IgD-negative memory B cell (primary cell): ENCODE data around the gene PTGER1. TPM values are rescaled to one million over a fixed set of nuclear protein-coding genes. Genes with fewer than 3 reads are reported as not detected.
A peak's percentile ranks its signal among the peaks of the same experiment; 100 is the strongest.
"Not testable (repeated sequence)": the region's sequence is repeated elsewhere in the genome, so short reads cannot be mapped to it uniquely, and the experiment has no call there.

ENCODE experiments used
- H3K27ac Mint-ChIP-seq, 3 donors: one replicate each; pipeline ENCODE4 v1.8.0; 2020 to 2022; ENCODE audit warnings: mild to moderate bottlenecking in 3 of 3, mixed read lengths in 3 of 3, moderate library complexity in 1 of 3
- H3K27me3 Mint-ChIP-seq: one replicate; pipeline ENCODE4 v1.8.0; 2021; ENCODE audit warnings: mixed read lengths
- H3K36me3 Mint-ChIP-seq: one replicate; pipeline ENCODE4 v1.8.0; 2020; ENCODE audit warnings: mild to moderate bottlenecking, mixed read lengths
- H3K4me1 Mint-ChIP-seq, 3 donors: one replicate each; pipeline ENCODE4 v1.8.0; 2020 to 2022; ENCODE audit warnings: mixed read lengths in 3 of 3, mild to moderate bottlenecking in 1 of 3
- H3K4me3 Mint-ChIP-seq, 4 donors: one replicate each; pipeline ENCODE4 v1.8.0; 2020 to 2022; ENCODE audit warnings: mild to moderate bottlenecking in 4 of 4, mixed read lengths in 4 of 4, moderate library complexity in 3 of 4
- H3K9me3 Mint-ChIP-seq, 3 donors: one replicate each; pipeline ENCODE4 v1.8.0; 2020 to 2021; ENCODE audit warnings: mixed read lengths in 3 of 3, mild to moderate bottlenecking in 1 of 3
- polyA plus RNA-seq: library from polyadenylated mRNA; unstranded; fragments of 300-500 nt; fragmentation: Illumina TruSeq; gene quantifications from one replicate; pipeline ENCODE4 v1.2.3, GENCODE V29; 2021

PTGER1 gene
- polyA plus RNA-seq, 1 donor from 2014 or later, result not detected

DNA sequence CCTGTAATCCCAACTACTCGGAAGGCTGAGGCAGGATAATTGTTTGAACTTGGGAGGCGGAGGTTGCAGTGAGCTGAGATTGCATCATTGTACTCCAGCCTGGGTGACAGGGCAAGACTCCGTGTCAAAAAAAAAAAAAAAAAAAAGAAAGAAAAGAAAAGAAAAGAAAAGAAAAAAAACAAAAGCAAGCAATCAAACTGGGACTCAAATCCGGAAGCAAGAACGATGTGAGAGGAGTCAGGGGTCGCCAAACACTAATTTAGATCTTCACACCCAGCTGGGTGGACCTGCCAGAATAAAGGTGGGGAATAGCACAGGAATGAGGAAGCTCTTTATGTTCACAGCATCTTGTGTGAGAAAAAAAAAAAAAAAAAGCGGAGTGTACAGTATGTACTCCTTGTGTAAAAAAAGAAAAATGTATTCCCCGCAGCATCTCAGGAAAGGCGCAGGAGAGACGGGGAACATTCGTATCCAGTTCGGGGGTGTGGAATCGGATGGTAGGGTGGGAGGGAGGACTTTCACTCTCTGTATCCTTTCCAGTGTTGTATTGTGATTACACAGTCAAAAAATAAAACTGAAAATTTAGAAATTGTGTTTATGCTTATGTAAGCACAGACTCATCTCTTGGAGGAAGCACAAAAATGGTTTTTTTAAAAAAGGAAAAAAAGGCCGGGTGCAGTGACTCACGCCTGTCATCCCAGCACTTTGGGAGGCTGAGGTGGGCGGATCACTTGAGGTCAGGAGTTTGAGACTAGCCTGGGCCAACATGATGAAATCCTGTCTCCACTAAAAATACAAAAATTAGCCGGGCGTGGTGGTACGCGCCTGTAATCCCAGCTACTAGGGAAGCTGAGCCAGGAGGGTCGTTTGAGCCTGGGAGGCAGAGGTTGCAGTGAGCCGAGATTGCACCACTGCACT, 35.4 kb upstream of the PTGER1 start:
- H3K4me3 Mint-ChIP-seq, result no peak overlapping the region
- peak overlapping the region in 1 of 3 donors; percentile 35 for H3K27ac Mint-ChIP-seq
- H3K27me3 Mint-ChIP-seq, result no peaks in the 10 kb centered on the region
- H3K36me3 Mint-ChIP-seq, result no peaks in the 10 kb centered on the region
- no peaks in the 10 kb centered on the region for H3K9me3 Mint-ChIP-seq
- peaks cover 8 to 14% (median 9%) of the 10 kb centered on the region in 3 donors for H3K4me1 Mint-ChIP-seq

- Mint-ChIP-seq H3K9me3 (no peaks in the 10 kb centered on the region), H3K4me3 (no peak overlapping the region), H3K36me3 (no peaks in the 10 kb centered on the region), H3K4me1 (peaks cover 0 to 7% (median 6%) of the 10 kb centered on the region in 3 donors), H3K27ac (no peak overlapping the region), H3K27me3 (peaks cover 2% of the 10 kb centered on the region)
Measured at GRCh38 chr19:14507704-14508542, 32.8 kb upstream of the PTGER1 start.

- Mint-ChIP-seq H3K4me3 (peak overlapping the region in 1 of 4 donors; percentile 76), H3K4me1 (peaks cover 0 to 7% (median 6%) of the 10 kb centered on the region in 3 donors), H3K36me3 (no peaks in the 10 kb centered on the region), H3K27me3 (peaks cover 2% of the 10 kb centered on the region), H3K27ac (peak overlapping the region in 2 of 3 donors; percentile 31 to 51), H3K9me3 (no peaks in the 10 kb centered on the region)
Measured at GRCh38 chr19:14505488-14506239, 30.5 kb upstream of the PTGER1 start.

- H3K4me1 Mint-ChIP-seq, result not testable (repeated sequence)
Measured at GRCh38 chr19:14504575-14504974, 29.4 kb upstream of the PTGER1 start.

DNA sequence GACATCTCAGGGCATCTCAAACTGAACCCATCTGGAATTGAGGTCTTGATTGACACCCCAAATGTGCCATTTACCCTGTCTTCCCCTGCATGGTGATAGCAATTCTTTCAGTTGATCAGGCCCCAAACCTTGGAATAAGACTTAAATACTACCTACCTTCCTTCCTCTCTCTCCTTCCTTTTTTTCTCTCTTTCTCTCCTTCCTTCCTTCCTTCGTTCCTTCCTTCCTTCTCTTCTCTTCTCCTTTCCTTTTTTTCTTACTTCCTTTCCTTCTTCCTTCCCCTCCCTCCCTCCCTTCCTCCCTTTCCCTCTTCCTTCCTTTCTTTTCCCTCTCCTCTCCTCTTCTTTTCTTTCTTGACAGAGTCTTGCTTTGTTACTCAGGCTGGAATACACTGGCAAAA, 28.1 kb upstream of the PTGER1 start:
- Mint-ChIP-seq H3K4me3 (peak overlapping the region in 1 of 4 donors; percentile 3), H3K27me3 (peaks cover 2% of the 10 kb centered on the region), H3K36me3 (no peaks in the 10 kb centered on the region), H3K4me1 (peaks cover 0 to 7% (median 6%) of the 10 kb centered on the region in 3 donors), H3K27ac (no peak overlapping the region), H3K9me3 (no peaks in the 10 kb centered on the region)

More at GRCh38 chr19:14504575-14504974, 29.4 kb upstream of the PTGER1 start:
- not testable (repeated sequence) for H3K4me3 Mint-ChIP-seq, H3K27ac Mint-ChIP-seq, H3K9me3 Mint-ChIP-seq, H3K36me3 Mint-ChIP-seq, H3K27me3 Mint-ChIP-seq

GRCh38 chr19:14502334-14503092, 27.4 kb upstream of the PTGER1 start:
- Mint-ChIP-seq H3K27ac (no peak overlapping the region), H3K4me1 (peaks cover 0 to 8% (median 6%) of the 10 kb centered on the region in 3 donors), H3K36me3 (no peaks in the 10 kb centered on the region), H3K4me3 (no peak overlapping the region), H3K27me3 (peaks cover 2% of the 10 kb centered on the region), H3K9me3 (no peaks in the 10 kb centered on the region)

DNA sequence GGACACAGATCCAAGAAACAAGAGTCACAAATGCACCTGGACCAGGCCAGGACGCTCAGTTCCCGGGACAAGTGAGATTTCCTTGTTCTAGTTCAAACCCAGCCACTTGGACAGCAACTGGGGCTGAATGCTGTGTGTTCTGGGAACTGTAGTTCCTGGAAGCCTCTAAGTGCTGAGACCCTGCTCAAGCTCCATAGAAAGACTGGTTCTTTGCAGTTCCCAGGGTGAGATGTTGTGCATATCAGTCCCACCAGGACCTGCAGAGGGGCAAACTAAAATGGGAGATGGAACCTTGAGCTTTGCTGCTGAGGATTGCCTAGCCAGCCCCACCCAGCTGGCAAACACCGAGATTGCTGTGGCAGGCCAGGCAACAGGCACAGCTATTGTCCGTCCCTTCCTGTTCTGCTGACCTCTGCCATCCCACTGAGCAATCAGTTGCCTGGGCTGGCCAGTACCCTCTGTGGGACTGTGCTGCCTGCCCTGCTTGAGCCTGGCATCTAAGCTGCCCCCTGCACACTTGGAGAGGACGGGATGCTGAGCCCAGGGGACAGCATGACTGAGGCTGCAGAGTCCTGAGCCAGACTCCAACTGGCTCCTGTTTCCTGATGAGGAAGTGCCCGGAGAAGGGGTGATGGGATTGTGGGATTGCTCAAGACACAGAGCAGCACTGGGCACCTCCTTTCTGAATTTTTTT, 22.2 kb upstream of the PTGER1 start:
- H3K27ac Mint-ChIP-seq, result no peak overlapping the region
- H3K36me3 Mint-ChIP-seq, result no peaks in the 10 kb centered on the region
- no peaks in the 10 kb centered on the region for H3K9me3 Mint-ChIP-seq
- H3K4me3 Mint-ChIP-seq, result peak overlapping the region in 3 of 4 donors; percentile 57 to 85 (median 58)
- H3K27me3 Mint-ChIP-seq, result no peaks in the 10 kb centered on the region
- peaks cover 5 to 13% (median 11%) of the 10 kb centered on the region in 3 donors for H3K4me1 Mint-ChIP-seq

- peaks cover 5 to 13% (median 13%) of the 10 kb centered on the region in 3 donors for H3K4me1 Mint-ChIP-seq
- no peaks in the 10 kb centered on the region for H3K9me3 Mint-ChIP-seq
- peak overlapping the region; percentile 58 to 89 (median 82) for H3K4me3 Mint-ChIP-seq
- no peaks in the 10 kb centered on the region for H3K27me3 Mint-ChIP-seq
- no peaks in the 10 kb centered on the region for H3K36me3 Mint-ChIP-seq
- H3K27ac Mint-ChIP-seq, result peak overlapping the region in 2 of 3 donors; percentile 2 to 56
Measured at GRCh38 chr19:14496834-14497227, 21.7 kb upstream of the PTGER1 start.

DNA sequence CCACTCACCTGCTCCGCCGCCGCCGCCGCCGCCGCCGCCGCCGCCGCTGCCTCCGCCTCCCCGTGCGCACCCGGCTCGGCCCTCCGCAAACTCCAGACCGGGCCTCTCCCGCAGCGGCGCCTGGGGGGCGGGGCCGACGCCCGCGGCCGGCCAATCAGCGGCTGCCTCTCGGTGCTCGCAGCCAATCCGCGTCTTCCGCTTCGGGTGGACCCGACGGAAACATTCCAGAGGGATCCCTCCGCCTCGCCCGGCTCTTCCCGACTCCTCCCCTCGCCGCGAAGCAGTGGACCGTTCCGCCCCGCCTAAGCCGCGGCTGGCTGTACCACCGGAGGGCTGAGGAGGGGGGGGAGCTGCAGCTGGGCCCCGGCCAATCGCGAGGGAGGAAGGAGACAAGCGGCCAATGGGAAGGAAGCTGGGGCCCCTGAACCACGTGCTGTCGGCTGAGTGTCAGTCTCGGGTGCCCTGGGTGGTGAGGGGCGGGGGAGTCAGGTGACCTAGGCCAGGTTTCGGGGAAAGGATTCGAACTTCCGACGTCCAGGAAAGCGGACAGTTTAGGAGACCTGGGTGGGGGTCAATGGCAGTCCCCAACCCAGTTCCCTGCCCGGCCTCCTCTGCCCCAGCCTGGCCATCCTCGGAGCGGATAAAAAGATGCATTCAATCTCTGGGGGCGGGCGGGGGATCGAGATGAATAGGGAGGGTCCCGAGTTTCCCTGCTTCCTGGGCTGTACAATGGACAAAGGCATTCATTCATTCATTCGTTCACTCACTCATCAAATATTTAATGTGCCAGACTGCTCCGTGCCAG, 21.1 kb upstream of the PTGER1 start, which contains the start of gene GIPC1:
Gene GIPC1 (minus strand): TSS at position 99 of the 805 bp plus-strand sequence. CDS start 13,151 bp downstream, outside the sequence.
- H3K36me3 Mint-ChIP-seq, result no peaks in the 10 kb centered on the region
- no peaks in the 10 kb centered on the region for H3K27me3 Mint-ChIP-seq
- peaks cover 5 to 13% (median 13%) of the 10 kb centered on the region in 3 donors for H3K4me1 Mint-ChIP-seq
- H3K27ac Mint-ChIP-seq, result peak within 1 kb of the TSS in 2 of 3 donors; percentile 56 to 77
- no peaks in the 10 kb centered on the region for H3K9me3 Mint-ChIP-seq
- peak within 1 kb of the TSS; percentile 79 to 92 (median 84) for H3K4me3 Mint-ChIP-seq

DNA sequence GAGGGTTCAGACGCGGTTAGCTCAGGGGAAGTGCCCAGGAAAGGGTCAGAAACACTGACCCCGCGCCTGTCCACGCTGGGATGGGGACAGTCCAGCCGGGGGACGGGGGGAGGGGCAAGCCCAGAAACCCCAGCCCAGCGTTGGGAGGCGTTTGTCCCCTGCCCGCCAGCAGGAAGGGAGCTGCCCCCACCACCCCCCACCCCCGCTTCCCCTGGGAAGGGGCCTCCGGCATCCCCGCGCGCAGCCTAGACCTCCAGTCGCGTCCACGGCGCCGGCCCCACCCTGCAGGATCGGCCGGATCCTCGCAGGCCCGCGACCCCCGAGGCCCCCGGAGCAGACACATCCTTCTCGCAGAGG, 20.5 kb upstream of the PTGER1 start:
- Mint-ChIP-seq H3K9me3 (no peaks in the 10 kb centered on the region), H3K36me3 (peaks cover 1% of the 10 kb centered on the region), H3K27ac (peak overlapping the region in 1 of 3 donors; percentile 77), H3K4me1 (peaks cover 5 to 13% (median 13%) of the 10 kb centered on the region in 3 donors), H3K27me3 (no peaks in the 10 kb centered on the region), H3K4me3 (peak overlapping the region; percentile 79 to 92 (median 81))

GRCh38 chr19:14494910-14495671, 19.9 kb upstream of the PTGER1 start:
- Mint-ChIP-seq H3K9me3 (no peaks in the 10 kb centered on the region), H3K36me3 (peaks cover 1% of the 10 kb centered on the region), H3K27ac (peak overlapping the region in 1 of 3 donors; percentile 77), H3K4me1 (peaks cover 5 to 13% (median 13%) of the 10 kb centered on the region in 3 donors), H3K27me3 (no peaks in the 10 kb centered on the region), H3K4me3 (peak overlapping the region; percentile 79 to 92 (median 81))

DNA sequence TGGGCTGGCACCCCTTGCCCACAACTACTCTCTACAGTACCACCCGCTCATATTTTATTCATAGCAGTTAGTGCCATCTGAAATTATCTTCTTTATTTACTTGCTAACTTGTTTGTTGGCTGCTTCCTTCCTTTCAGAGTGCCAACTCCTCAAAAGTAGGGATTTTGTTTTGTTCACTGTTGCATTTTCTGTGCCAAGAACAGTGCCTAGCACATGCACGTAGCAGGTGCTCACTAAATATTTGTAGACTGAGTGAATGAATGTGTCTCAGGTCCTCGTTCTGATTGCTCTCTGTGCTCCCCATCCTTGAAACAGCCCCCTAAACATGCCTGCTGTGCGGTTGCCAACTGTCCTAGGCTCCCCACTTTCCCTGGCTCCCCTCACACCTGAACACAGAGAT, 19.3 kb upstream of the PTGER1 start:
- H3K4me1 Mint-ChIP-seq, result peaks cover 5 to 13% (median 13%) of the 10 kb centered on the region in 3 donors
- peaks cover 2% of the 10 kb centered on the region for H3K36me3 Mint-ChIP-seq

More for the DNA sequence above, 19.3 kb upstream of the PTGER1 start:
- Mint-ChIP-seq H3K9me3 (no peaks in the 10 kb centered on the region), H3K4me3 (peak overlapping the region; percentile 25 to 92 (median 72)), H3K27me3 (no peaks in the 10 kb centered on the region), H3K27ac (no peak overlapping the region)
